Mesenchymal stem cell (in vitro differentiated cells and primary cell): ENCODE data around the gene SUN1.
"Not testable (repeated sequence)": the region's sequence is repeated elsewhere in the genome, so short reads cannot be mapped to it uniquely, and the experiment has no call there.

ENCODE experiments used
- DNase-seq: peaks from one replicate; pipeline ENCODE4 v3.0.0-alpha.2; 2013
- H2AFZ ChIP-seq: one replicate; pipeline ENCODE4 v1.6.1; 2013; ENCODE audit warnings: low read depth, mild to moderate bottlenecking, control low read depth, inconsistent platforms, low read length, moderate library complexity
- H2AK5ac ChIP-seq: 2 replicates; pipeline ENCODE4 v1.6.1; 2013; ENCODE audit warnings: low read length, moderate library complexity, mild to moderate bottlenecking, inconsistent platforms; ENCODE audit not compliant: severe bottlenecking
- H2BK120ac ChIP-seq: one replicate; pipeline ENCODE4 v1.6.1; 2013; ENCODE audit warnings: low read depth, mild to moderate bottlenecking, inconsistent platforms, low read length, moderate library complexity
- H2BK12ac ChIP-seq, 2 experiments: one replicate each; pipeline ENCODE4 v1.6.1; 2013; ENCODE audit warnings: inconsistent platforms in 2 of 2, low read length in 2 of 2, mild to moderate bottlenecking in 2 of 2, moderate library complexity in 2 of 2, control low read depth in 1 of 2
- H2BK15ac ChIP-seq: one replicate; pipeline ENCODE4 v1.6.1; 2013; ENCODE audit warnings: mild to moderate bottlenecking, low read depth, inconsistent platforms; ENCODE audit not compliant: poor library complexity, severe bottlenecking
- H2BK5ac ChIP-seq: 2 replicates; pipeline ENCODE4 v1.6.1; 2013; ENCODE audit warnings: low read depth, mild to moderate bottlenecking, low read length, control low read depth, inconsistent platforms; ENCODE audit not compliant: poor library complexity, severe bottlenecking
- H3K14ac ChIP-seq, 2 experiments: one replicate each; pipeline ENCODE4 v1.6.1; 2013; ENCODE audit warnings: inconsistent platforms in 2 of 2, low read length in 2 of 2, control low read depth in 1 of 2, mild to moderate bottlenecking in 1 of 2, moderate library complexity in 1 of 2
- H3K18ac ChIP-seq, 2 experiments: one replicate each; pipeline ENCODE4 v1.6.1; 2013; ENCODE audit warnings: inconsistent platforms in 2 of 2, low read length in 2 of 2, control low read depth in 1 of 2, low read depth in 1 of 2, mild to moderate bottlenecking in 1 of 2
- H3K23ac ChIP-seq, 2 experiments: one replicate each; pipeline ENCODE4 v1.6.1; 2013; ENCODE audit warnings: inconsistent platforms in 2 of 2, low read length in 2 of 2, mild to moderate bottlenecking in 2 of 2, moderate library complexity in 2 of 2, control low read depth in 1 of 2
- H3K27ac ChIP-seq: 2 replicates; pipeline ENCODE4 v1.5.1; 2013; ENCODE audit warnings: mild to moderate bottlenecking, moderate library complexity, low read length, control low read depth, inconsistent platforms; ENCODE audit not compliant: poor library complexity, severe bottlenecking
- H3K27me3 ChIP-seq, 2 experiments: 2 replicates each; pipeline versions ENCODE4 v1.6.1 to v1.7.0; 2013; ENCODE audit warnings: low read length in 2 of 2, mild to moderate bottlenecking in 2 of 2, moderate library complexity in 2 of 2, control low read depth in 1 of 2, inconsistent platforms in 1 of 2; ENCODE audit not compliant: control insufficient read depth in 1 of 2, insufficient read depth in 1 of 2
- H3K36me3 ChIP-seq, 2 experiments: 2 replicates each; pipeline versions ENCODE4 v1.6.1 to v1.7.0; 2013; ENCODE audit warnings: low read length in 2 of 2, control low read depth in 1 of 2, inconsistent platforms in 1 of 2, low read depth in 1 of 2, mild to moderate bottlenecking in 1 of 2; ENCODE audit not compliant: insufficient read depth in 2 of 2, control insufficient read depth in 1 of 2
- H3K4ac ChIP-seq, 2 experiments: one replicate each; pipeline ENCODE4 v1.6.1; 2013; ENCODE audit warnings: inconsistent platforms in 2 of 2, low read length in 2 of 2, mild to moderate bottlenecking in 2 of 2, moderate library complexity in 2 of 2, control low read depth in 1 of 2, low read depth in 1 of 2
- H3K4me1 ChIP-seq: 2 replicates; pipeline ENCODE4 v1.6.1; 2013; ENCODE audit warnings: low read depth, low read length, control low read depth; ENCODE audit not compliant: control insufficient read depth, insufficient read depth
- H3K4me2 ChIP-seq: 2 replicates; pipeline ENCODE4 v1.6.1; 2013; ENCODE audit warnings: low read length, mild to moderate bottlenecking, inconsistent platforms; ENCODE audit not compliant: poor library complexity, severe bottlenecking
- H3K4me3 ChIP-seq, 2 experiments: 2 replicates each; pipeline versions ENCODE4 v1.5.1 to v1.7.0; 2013; ENCODE audit warnings: low read length in 2 of 2, mild to moderate bottlenecking in 2 of 2, control low read depth in 1 of 2, low read depth in 1 of 2; ENCODE audit not compliant: insufficient read depth in 1 of 2
- H3K79me1 ChIP-seq: replicated peaks from 2 replicates; pipeline ENCODE4 v1.6.1; 2013; ENCODE audit warnings: mild to moderate bottlenecking, control low read depth, low read length, inconsistent platforms; ENCODE audit not compliant: poor library complexity, severe bottlenecking
- H3K9ac ChIP-seq: 2 replicates; pipeline ENCODE4 v1.7.0; 2013; ENCODE audit warnings: mild to moderate bottlenecking, low read length, moderate library complexity
- H3K9me3 ChIP-seq: 2 replicates; pipeline ENCODE4 v1.7.0; 2013; ENCODE audit warnings: mild to moderate bottlenecking, low read length; ENCODE audit not compliant: control insufficient read depth
- H4K8ac ChIP-seq: one replicate; pipeline ENCODE4 v1.6.1; 2013; ENCODE audit warnings: inconsistent platforms, mild to moderate bottlenecking, low read length, moderate library complexity
- H4K91ac ChIP-seq: one replicate; pipeline ENCODE4 v1.6.1; 2013; ENCODE audit warnings: mild to moderate bottlenecking, low read length, inconsistent platforms
- WGBS: methylation state at CpG from one replicate; pipeline ENCODE4 v1.1.7; 2013; ENCODE audit warnings: mixed read lengths; 5-methylcytosine and 5-hydroxymethylcytosine counted together

Gene SUN1

GRCh38 chr7:872685-873084 is 40.4 kb downstream of the SUN1 start:
- not testable (repeated sequence) for H4K91ac ChIP-seq, H3K4ac ChIP-seq, H2BK5ac ChIP-seq, DNase-seq, H3K18ac ChIP-seq, H3K23ac ChIP-seq, H2BK120ac ChIP-seq, H3K14ac ChIP-seq, H3K9me3 ChIP-seq, H2BK15ac ChIP-seq, H3K4me2 ChIP-seq, H3K27ac ChIP-seq, H2BK12ac ChIP-seq, H2AK5ac ChIP-seq, H4K8ac ChIP-seq, H2AFZ ChIP-seq, H3K27me3 ChIP-seq, H3K4me3 ChIP-seq
- Histone ChIP-seq H3K36me3 (peaks cover 43 to 69% of the 10 kb centered on the region in 2 experiments), H3K9ac (peak overlapping the region; percentile 61), H3K4me1 (peaks cover 12% of the 10 kb centered on the region), H3K79me1 (peaks cover 25% of the 10 kb centered on the region)
- 93% methylated on average over 19 of the region's 19 CpGs for WGBS

DNA sequence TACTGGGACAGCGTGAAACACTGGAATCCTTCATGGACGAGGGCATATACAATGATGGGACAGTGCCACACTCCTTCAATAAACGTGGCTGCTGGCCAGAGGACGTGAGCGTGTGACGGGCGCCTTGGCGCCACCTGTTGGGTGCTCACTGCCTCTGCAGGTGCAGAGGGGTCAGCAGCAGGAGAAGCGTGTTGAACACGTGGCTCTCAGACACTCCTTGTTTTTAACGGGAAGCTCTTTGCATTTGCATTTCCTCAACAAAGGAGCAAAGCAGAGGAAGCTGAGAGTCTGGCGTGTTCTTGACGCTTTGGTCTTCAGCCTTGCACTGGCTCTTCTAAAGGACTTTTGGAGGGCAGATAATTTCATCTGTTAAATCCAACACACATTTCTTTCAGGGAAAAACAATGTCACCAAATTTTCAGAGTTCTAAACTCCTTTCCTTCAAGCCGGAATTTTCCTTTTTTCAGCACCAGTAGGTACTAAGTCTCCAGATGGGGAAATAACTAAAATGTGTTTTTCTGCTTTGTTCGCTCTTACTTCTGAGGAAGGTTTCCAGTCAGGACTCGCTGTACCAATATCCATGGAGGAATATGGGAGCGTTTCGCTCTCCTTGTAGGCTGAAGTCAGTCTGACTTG is 41.2 kb downstream of the SUN1 start:
- H3K27ac ChIP-seq = no peak overlapping the region
- no peak overlapping the region for H2AFZ ChIP-seq
- peak overlapping the region; percentile 85 for H2AK5ac ChIP-seq
- peak overlapping the region in 1 of 2 experiments; percentile 35 for H2BK12ac ChIP-seq
- peak overlapping the region; percentile 54 for H2BK15ac ChIP-seq
- H4K91ac ChIP-seq = no peak overlapping the region
- DNase-seq = peak; percentile 80
- no peak overlapping the region for H2BK120ac ChIP-seq
- H3K4me2 ChIP-seq = no peak overlapping the region
- no peak overlapping the region for H3K14ac ChIP-seq
- H3K9me3 ChIP-seq = no peaks in the 10 kb centered on the region
- WGBS = 37% methylated on average over 18 of the region's 18 CpGs
- H3K23ac ChIP-seq = no peak overlapping the region
- H4K8ac ChIP-seq = no peak overlapping the region
- peaks cover 10% of the 10 kb centered on the region for H3K4me1 ChIP-seq
- no peaks in the 10 kb centered on the region for H3K27me3 ChIP-seq
- no peak overlapping the region for H3K4ac ChIP-seq
- peaks cover 19% of the 10 kb centered on the region for H3K79me1 ChIP-seq
- H3K9ac ChIP-seq = peak overlapping the region; percentile 61
- H3K18ac ChIP-seq = peak overlapping the region; percentile 37 to 47
- H3K4me3 ChIP-seq = no peak overlapping the region
- no peak overlapping the region for H2BK5ac ChIP-seq
- peaks cover 35 to 63% of the 10 kb centered on the region in 2 experiments for H3K36me3 ChIP-seq

- Histone ChIP-seq H3K4me1 (peaks cover 12% of the 10 kb centered on the region), H3K27ac (no peak overlapping the region), H3K4me2 (no peak overlapping the region), H2BK15ac (peak overlapping the region; percentile 54), H2AK5ac (peak overlapping the region; percentile 85), H4K8ac (no peak overlapping the region), H3K4me3 (no peak overlapping the region), H3K27me3 (no peaks in the 10 kb centered on the region), H3K23ac (no peak overlapping the region), H4K91ac (no peak overlapping the region), H2AFZ (no peak overlapping the region), H2BK12ac (no peak overlapping the region), H3K9me3 (no peaks in the 10 kb centered on the region), H3K18ac (peak overlapping the region in 1 of 2 experiments; percentile 47), H3K9ac (peak overlapping the region; percentile 61), H2BK120ac (no peak overlapping the region), H3K36me3 (peaks cover 37 to 59% of the 10 kb centered on the region in 2 experiments), H3K14ac (no peak overlapping the region), H2BK5ac (no peak overlapping the region), H3K4ac (no peak overlapping the region), H3K79me1 (peaks cover 17% of the 10 kb centered on the region)
- WGBS = 45% methylated on average over 7 of the region's 9 CpGs
- peak; percentile 87 for DNase-seq
These were observed 41.9 kb downstream of the SUN1 start for GRCh38 chr7:874031-874749.

DNA sequence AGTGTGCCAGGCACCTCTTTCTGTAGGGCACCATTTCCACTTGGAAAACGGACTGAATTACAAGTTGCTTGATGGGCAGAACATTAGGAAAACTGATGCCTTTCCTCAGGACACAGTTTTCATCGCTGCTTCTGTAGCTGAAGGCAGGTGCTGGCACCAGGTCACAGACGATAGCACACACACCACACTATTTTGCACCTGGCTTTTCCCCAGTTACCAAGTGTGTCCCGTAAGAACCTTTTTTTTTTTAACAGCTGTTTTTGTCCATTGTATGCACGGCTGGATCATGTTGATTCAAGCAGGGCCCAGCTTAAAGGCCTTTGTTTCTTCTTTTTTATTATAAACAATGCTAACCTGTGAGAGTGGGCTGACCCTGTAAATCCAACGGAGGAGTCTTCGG is 42.8 kb downstream of the SUN1 start:
- peak overlapping the region; percentile 76 to 88 for H2BK12ac ChIP-seq
- DNase-seq = no peak
- peak overlapping the region; percentile 90 for H4K8ac ChIP-seq
- no peak overlapping the region for H3K14ac ChIP-seq
- H3K4me3 ChIP-seq = no peak overlapping the region
- H3K23ac ChIP-seq = no peak overlapping the region
- H3K9ac ChIP-seq = peak overlapping the region; percentile 86
- H4K91ac ChIP-seq = peak overlapping the region; percentile 83
- H2BK120ac ChIP-seq = peak overlapping the region; percentile 82
- H3K27me3 ChIP-seq = no peaks in the 10 kb centered on the region
- no peaks in the 10 kb centered on the region for H3K9me3 ChIP-seq
- H3K4me1 ChIP-seq = peaks cover 14% of the 10 kb centered on the region
- WGBS = 94% methylated on average over 6 of the region's 7 CpGs
- H3K27ac ChIP-seq = no peak overlapping the region
- H3K4me2 ChIP-seq = no peak overlapping the region
- H2BK15ac ChIP-seq = peak overlapping the region; percentile 87
- H3K18ac ChIP-seq = peak overlapping the region; percentile 58 to 73
- H3K36me3 ChIP-seq = peaks cover 32 to 51% of the 10 kb centered on the region in 2 experiments
- no peak overlapping the region for H2AFZ ChIP-seq
- H3K79me1 ChIP-seq = peaks cover 13% of the 10 kb centered on the region
- H2AK5ac ChIP-seq = peak overlapping the region; percentile 79
- H2BK5ac ChIP-seq = no peak overlapping the region
- peak overlapping the region in 1 of 2 experiments; percentile 29 for H3K4ac ChIP-seq
